ENCODE results near the gene DBX1.
"Not testable (repeated sequence)": the region's sequence is repeated elsewhere in the genome, so short reads cannot be mapped to it uniquely, and the experiment has no call there.

The DBX1 gene

DNA sequence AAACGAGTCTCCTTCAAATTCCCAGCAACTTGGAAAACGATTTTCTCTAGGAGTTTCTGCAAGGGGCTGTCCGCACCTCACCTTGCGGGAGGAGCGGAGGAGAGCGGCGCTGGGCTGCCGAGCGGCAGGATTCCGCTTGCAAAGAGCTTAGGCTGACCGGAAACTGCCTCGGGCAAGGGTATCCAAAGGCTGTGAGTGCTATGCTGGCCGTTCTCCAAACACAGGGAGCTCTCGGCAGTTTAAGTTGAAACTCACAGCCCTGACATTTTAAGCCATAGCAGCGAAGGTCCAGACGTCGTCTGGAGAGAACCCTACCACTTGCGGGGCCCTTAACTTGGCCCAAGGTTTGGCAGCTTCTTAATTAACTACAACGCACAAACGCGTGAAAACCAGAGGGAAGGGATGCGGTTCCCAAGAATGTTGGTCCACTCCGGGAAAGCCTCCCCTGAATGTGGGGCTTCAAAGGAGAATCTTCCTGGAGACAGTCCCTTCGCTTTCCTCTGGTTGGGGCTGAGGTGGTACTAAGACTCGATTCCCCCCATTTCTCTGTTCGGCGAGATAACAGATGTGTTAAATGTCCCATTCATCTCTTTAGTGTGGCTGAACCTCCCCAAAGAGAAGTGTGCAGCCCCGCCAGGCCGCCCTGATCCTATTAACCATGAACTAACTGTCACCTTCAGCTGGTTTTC, 1.1 kb upstream of the DBX1 start:
- DNase-seq: no peak

GRCh38 chr11:20159466-20160381, 551 bp downstream of the DBX1 start:
- DNase-seq: no peak

GRCh38 chr11:20158597-20159257, 1.5 kb downstream of the DBX1 start:
- peak in 6 of 14 donors; percentile 2 to 29 (median 4) for DNase-seq

- DNase-seq: no peak
Measured at GRCh38 chr11:20157728-20158127, 2.5 kb downstream of the DBX1 start.

DNA sequence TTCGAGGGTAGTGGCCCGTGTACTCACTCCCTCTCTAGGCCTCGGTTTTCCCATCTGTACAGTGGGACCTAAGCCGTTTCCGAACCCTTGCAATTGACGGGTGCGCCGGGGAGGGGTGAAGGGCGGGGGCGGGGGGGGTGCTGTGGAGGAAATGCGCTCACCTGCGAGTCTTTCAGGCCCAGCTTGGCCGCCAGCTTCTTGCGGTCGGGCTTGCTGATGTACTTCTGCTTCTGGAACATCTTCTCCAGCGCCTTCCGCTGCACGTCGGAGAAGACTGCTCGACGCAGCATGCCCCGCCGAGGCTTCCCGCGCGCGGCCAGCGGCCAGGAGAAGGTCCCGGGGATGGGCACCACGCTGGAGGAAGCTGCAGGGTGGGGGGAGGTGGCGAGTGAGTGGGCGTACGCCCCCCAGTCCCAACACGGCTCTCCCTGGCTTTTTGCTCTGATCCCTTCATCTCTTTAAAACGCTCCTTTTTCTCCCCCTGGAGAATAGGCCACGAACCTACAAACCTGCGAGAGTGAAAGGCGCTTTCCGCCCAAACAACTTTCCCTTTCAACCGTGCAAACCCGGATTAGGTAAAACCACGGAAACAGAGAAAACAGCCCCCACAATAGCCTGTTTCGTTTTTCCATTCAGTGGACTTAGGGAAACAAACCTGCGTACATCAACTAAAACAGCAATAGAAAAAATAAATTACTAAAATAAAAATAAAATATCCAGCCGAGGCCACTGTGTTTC, 3.2 kb downstream of the DBX1 start:
- no peak for DNase-seq

- no peak for DNase-seq
Measured at GRCh38 chr11:20156280-20156875, 3.9 kb downstream of the DBX1 start.

GRCh38 chr11:20155683-20156279, 4.5 kb downstream of the DBX1 start:
- no peak for DNase-seq

DNA sequence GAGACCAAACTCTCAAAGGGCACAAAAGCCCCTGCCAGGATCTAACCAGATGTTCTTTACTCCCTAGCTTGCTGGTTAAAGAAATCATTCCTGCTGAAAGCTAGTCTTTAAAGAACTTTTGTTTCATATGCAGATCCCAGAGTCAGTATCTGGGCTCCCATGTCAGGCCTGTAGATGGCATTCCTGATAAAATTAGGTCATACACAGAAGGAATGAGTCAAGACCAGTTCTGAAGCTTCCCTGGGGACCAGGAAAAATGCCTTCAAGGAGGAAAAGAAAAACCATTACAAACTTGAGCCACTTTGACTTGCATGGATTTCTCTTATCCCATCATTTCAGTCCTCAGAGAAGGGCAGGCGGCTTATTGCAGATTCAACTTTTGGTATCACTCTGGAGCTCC, 5.9 kb downstream of the DBX1 start:
- no peak for DNase-seq

DNA sequence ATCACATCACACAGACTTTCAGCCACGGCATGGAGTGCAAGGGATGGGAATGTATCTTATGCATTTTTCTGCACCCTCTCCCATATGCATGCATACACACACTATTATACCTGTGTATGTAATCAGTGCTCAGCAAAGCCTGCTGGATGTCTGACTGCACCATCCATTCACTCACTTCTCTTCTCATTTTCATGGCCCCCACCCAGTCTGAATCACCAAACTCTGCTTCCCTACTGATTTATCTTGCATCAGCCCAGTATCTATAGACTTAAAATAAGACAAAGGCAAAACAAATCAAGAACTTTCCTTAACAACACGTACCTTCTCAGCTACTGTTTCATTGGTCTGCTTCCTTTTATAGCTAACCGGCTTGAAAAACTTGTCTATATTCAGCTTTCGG, 21.6 kb downstream of the DBX1 start:
- DNase-seq: no peak

GRCh38 chr11:20137637-20138036, 22.6 kb downstream of the DBX1 start:
- DNase-seq: no peak

- DNase-seq: no peak
Measured at GRCh38 chr11:20134991-20135736, 25.1 kb downstream of the DBX1 start.

- no peak for DNase-seq
Measured at GRCh38 chr11:20132667-20133039, 27.6 kb downstream of the DBX1 start.

- DNase-seq: peak in 9 of 14 donors; percentile 17 to 48 (median 27)
Measured at GRCh38 chr11:20131788-20132666, 28.2 kb downstream of the DBX1 start.

- no peak for DNase-seq
Measured at GRCh38 chr11:20129665-20130064, 30.6 kb downstream of the DBX1 start.

GRCh38 chr11:20128528-20128825, 31.8 kb downstream of the DBX1 start:
- not testable (repeated sequence) for DNase-seq

DNA sequence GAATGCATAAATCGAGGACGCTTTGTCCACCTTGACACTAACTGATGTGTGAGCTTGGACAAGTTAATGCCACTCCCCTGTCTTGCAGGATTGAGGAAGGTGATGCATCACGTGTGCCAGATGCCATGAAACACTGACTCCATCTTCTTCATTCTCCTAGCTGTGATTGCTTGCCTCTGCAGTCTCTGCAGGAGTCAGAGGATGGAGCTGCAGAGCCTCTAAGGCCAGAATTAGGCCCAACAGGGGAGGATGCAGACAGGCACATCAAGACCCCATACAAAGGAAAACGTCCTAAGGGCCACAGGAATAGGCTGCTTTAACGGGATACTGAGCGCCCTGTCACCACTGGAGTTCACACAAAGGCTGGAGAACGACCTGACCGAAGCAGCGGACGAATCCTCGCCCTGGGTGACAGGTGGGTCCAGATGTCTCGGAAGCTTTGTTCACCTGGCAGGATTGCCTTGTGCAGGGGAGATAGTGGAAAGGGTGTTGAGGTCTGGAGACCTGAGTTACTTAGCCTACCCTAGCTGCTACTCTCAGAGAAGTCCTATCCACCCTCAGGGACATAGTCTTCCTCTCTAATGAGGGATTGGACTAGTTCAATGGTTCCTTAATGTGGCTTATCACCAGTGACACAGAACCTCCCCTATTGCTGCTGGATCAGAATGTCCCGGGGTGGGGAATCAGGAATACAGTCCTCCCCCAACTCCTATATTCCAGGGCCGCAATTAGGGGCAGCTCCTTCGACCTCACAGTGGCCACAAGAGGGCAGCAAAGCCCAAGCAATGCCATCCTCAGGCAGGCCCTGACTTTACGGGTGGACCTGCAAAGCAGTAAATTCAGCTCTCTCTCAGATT, 32.4 kb downstream of the DBX1 start:
- peak in 12 of 14 donors; percentile 9 to 73 (median 54) for DNase-seq

- DNase-seq: no peak
Measured at GRCh38 chr11:20126724-20127123, 33.6 kb downstream of the DBX1 start.

GRCh38 chr11:20125927-20126326, 34.3 kb downstream of the DBX1 start:
- DNase-seq: no peak

- DNase-seq: no peak
Measured at GRCh38 chr11:20122131-20122530, 38.1 kb downstream of the DBX1 start.
